Astrocyte of the cerebellum (primary cell): ENCODE results near the gene SLC39A1.

Experiments
- DNase-seq: peaks from one replicate; pipeline ENCODE4 v3.0.0-alpha.2; 2011; ENCODE audit warnings: low read depth
- H3K4me3 ChIP-seq: 2 replicates; pipeline ENCODE4 v1.5.1; 2011; ENCODE audit warnings: mild to moderate bottlenecking, low read depth, low read length, moderate library complexity
- CTCF ChIP-seq: IDR thresholded peaks from 2 replicates; pipeline ENCODE4 v1.5.1; 2012; ENCODE audit warnings: low read length, low read depth, moderate library complexity, mild to moderate bottlenecking; ENCODE audit errors: missing control alignments
- in situ Hi-C: cut with HindIII; loops from 2 replicates; pipeline ENCODE4 v1.10.0; 2017; ENCODE audit warnings: low sequenced_read_pairs

The SLC39A1 gene

GRCh38 chr1:153958961-153959260 is 4.4 kb downstream of the SLC39A1 start:
- no peak for TF ChIP-seq CTCF
- no peak for DNase-seq
- in situ Hi-C loops, result no loop called here
- H3K4me3 ChIP-seq, result peak overlapping the region; percentile 94

- TF ChIP-seq CTCF, result peak; percentile 4
- in situ Hi-C loops, result no loop called here
- H3K4me3 ChIP-seq, result peak within 1 kb of the TSS; percentile 94
- DNase-seq, result peak; percentile 97
Measured at GRCh38 chr1:153958111-153958960, 5.0 kb downstream of the SLC39A1 start, which contains the start of gene CRTC2. Gene CRTC2 (minus strand): TSS chr1:153958612. CDS start chr1:153958497, 115 bp downstream.

- in situ Hi-C loops, result no loop called here
- peak overlapping the region; percentile 94 for H3K4me3 ChIP-seq
- DNase-seq, result no peak
- no peak for TF ChIP-seq CTCF
Measured at GRCh38 chr1:153957744-153958110, 5.6 kb downstream of the SLC39A1 start.

GRCh38 chr1:153956997-153957715 is 6.2 kb downstream of the SLC39A1 start:
- H3K4me3 ChIP-seq, result peak overlapping the region; percentile 94
- no peak for TF ChIP-seq CTCF
- DNase-seq, result no peak
- in situ Hi-C loops, result no loop called here

- H3K4me3 ChIP-seq, result no peak overlapping the region
- TF ChIP-seq CTCF, result no peak
- in situ Hi-C loops, result no loop called here
Measured at GRCh38 chr1:153954826-153955225, 8.5 kb downstream of the SLC39A1 start.

GRCh38 chr1:153953859-153954365 is 9.4 kb downstream of the SLC39A1 start:
- H3K4me3 ChIP-seq, result no peak overlapping the region
- in situ Hi-C loops, result no loop called here
- DNase-seq, result no peak
- TF ChIP-seq CTCF, result no peak

More at GRCh38 chr1:153954826-153955225, 8.5 kb downstream of the SLC39A1 start:
- DNase-seq, result no peak
